GM12801 (cell line): Measurements from ENCODE around the gene CHIC2.

Experiments used
- TF ChIP-seq, protein P1 (sequence below): IDR thresholded peaks from one replicate; pipeline ENCODE4 v1.5.1; 2011; ENCODE audit warnings: control low read depth; ENCODE audit not compliant: insufficient read length; ENCODE audit errors: extremely low read depth

CHIC2 gene

DNA sequence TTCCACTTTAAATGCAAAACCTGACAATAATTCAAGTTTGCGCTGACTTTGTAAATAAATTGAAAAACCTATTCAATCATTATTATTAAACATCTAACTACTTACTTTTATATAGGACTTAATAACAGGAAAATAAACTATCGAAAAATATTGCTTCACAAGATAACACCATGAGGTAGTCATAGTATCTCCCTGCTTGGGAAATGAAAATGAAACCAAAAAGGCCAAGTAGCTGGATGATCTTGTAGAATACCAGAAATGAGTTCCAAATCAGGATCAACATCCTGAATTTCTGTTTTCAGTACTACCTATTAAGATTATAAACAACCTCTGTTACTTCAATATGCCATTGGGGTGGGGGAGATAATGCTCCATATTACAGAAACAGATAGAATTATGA is 58.9 kb downstream of the CHIC2 start:
- TF ChIP-seq, protein P1, sequence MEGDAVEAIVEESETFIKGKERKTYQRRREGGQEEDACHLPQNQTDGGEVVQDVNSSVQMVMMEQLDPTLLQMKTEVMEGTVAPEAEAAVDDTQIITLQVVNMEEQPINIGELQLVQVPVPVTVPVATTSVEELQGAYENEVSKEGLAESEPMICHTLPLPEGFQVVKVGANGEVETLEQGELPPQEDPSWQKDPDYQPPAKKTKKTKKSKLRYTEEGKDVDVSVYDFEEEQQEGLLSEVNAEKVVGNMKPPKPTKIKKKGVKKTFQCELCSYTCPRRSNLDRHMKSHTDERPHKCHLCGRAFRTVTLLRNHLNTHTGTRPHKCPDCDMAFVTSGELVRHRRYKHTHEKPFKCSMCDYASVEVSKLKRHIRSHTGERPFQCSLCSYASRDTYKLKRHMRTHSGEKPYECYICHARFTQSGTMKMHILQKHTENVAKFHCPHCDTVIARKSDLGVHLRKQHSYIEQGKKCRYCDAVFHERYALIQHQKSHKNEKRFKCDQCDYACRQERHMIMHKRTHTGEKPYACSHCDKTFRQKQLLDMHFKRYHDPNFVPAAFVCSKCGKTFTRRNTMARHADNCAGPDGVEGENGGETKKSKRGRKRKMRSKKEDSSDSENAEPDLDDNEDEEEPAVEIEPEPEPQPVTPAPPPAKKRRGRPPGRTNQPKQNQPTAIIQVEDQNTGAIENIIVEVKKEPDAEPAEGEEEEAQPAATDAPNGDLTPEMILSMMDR, result no peak

DNA sequence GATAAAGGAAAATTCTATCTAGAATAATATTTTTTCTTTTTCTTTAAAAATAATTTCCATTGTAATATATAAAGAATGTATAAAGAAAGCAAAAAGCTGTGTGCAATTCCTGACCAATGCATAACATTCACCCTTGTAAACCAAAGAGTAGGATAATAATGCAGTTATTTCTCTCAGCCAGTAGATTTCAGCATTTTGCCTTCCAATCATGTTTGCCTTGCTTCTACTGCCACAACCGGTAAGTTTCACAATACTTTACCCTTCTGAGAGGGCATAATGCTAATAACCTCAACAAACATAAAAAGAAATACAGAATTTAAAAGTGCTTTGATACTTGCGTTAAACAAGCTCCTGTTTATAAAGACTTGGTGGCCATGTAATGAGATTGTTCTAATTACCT is 59.9 kb downstream of the CHIC2 start:
- TF ChIP-seq, protein P1, result no peak

DNA sequence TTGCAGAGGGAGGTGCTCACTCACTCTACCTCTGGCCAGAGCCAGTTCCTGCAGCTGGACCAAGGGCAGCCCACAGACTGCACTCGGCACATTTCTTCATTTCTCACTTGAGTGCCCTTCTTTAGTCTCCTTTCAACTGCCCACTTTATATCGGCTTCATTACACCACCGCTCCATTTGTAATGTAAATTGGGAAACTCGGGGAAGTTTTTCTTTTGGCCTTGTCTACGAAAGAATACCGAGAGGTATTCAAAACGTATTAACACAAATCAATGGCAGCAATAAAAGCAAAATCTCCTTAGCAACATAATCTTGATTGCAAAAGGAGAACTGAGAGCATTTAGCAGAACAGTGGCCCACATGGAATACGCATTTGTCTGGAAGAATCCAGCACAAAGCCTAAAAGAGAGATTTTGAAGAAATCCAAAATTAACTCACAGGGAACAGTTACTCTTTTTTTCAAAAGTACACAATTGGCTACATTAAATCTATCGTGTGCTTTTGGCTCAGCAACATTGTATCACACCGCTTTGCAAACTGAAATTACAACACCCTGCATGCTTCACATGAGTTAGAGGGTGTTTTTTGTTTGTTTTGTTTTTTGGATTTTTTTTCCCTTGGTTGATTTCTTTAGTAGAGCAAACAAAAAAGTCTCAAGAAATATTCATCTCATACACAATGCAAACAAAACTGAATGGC is 62.6 kb downstream of the CHIC2 start:
- TF ChIP-seq, protein P1, result no peak

DNA sequence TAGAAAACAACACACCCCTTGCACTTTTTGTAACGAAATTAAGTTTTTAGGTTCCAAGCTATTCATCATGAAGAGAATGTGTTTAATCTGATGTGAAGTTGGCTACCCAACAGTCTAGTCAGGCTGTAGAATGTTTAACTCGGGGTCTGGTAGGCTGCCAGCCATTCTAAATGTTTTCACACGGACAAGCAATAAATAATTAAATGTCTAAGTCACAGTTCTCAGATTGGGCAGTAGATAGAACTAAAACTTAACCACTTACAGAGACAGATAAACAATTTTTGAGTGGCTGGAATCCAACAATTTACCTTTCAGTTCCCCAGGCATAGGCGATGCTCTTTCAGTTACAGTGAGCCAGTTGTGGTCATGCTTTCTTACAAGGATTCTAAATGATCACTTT is 66.5 kb downstream of the CHIC2 start:
- TF ChIP-seq, protein P1, result no peak

DNA sequence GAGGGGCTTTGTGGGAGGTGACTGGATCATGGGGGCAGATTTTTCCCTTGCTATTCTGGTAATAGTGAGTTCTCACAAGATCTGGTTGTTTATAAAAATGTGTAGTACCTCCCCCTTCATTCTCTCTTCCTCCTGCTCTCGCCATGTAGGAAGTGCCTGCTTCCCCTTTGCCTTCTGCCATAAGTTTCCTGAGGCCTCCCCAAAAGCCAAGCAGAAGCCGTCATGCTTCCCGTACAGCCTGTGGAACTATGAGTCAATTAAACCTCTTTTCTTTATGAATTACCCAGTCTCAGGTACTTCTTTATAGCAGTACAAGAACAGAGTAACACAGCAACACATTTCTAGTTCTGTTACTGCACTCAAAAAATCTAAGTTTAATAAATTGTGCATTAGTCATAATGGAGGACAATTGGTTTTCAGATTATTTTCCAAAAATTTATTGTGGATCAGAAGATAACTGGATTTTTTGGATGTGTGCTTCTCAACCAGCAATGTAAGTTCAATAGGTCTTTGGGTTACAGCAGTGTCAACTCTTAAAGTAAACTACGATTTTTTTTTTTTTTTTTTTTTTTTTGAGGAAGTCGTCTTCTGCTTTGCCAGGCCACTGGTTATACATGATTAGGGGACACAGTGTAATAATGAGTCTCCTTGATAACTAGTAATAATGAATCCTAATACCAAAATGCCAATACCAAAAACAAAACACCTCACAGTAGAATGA is 69.9 kb downstream of the CHIC2 start:
- TF ChIP-seq, protein P1, result no peak

DNA sequence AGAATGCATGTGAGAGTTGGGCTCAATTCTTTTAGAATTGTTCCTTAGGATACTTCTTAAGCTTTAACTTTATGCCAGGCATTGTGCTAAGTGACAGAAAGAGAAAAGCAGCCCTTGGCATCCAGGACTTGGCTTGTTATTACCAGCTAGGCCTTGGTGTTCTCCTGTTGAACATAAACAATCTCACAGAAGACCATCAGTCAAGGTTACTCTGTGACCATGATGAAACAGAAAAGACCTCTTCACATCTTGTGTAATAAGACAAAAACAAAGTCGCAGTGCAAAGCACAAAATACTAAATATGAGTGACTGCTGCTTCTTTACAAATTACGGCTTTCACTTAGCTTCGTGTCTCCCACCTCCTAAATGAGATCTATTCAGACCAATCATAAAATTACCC is 71.6 kb downstream of the CHIC2 start:
- TF ChIP-seq, protein P1, result no peak

DNA sequence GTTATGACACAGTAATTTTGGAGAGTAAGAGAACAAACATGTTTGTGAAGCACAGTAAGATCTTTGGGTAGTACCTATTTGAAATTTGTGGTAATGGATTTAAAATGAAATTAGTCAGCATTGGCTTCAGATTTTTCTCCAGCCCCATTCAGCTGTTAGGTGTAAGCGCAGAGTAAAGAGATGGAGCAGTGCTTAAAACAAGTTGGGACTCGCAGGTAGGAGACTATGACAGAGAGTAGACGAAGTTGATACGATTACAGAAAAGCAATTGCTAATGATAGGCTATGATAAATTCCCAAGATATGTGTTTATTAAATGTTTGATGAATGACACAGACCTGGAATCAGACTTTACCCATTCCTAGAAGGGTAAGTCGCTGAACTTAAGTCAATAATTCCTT is 72.6 kb downstream of the CHIC2 start:
- TF ChIP-seq, protein P1, result no peak
